ENCODE measurements around the gene PIEZO1.

DNA sequence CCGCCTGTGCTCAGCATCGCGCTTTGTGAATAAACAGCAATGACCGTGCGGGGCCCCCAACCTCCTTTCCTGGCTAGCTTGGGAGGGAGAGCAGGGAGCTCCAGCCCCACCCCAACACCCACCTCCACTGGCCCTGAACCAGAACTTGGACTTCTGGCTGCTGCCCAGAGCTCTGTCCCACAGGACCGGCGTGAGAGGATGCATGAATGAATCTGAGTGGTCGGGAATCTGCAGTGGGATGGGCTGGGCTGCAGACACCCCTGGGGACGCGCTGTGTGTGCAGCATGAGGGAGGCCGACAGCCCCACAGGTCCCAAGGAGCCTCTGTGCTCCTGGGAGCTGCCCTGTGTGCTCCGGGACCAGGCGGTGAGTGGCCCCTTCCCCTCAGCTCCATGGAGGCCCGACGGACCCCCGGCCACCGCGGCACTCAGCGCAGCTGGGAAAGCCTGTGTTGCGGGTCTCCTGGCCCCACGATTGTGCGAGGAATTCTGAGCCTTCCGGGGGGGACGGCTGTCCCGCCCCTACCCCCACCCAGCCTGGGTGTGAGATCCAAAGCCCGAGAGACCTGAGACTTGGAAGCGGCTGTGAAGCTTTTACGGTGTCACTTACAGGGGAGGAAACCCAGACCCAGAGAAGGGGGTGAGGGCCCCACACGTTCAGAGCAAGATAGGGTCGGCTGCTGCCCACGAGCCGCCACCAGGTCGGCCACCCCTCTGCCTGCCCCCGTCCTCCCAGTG is 5.4 kb downstream of the PIEZO1 start:
- TF ChIP-seq EZH2 (IDR thresholded peaks at IDR 0.05; ENCODE audit: low read depth, unreplicated experiment) (no peak), JUNB (IDR thresholded peaks at IDR 0.05; ENCODE audit: unreplicated experiment) (no peak), ZNF114 (CRISPR knock-in tag; IDR thresholded peaks at IDR 0.05) (no peak), STAT1 (IDR thresholded peaks at IDR 0.05; ENCODE audit: unreplicated experiment) (no peak), EZH2phosphoT487 (IDR thresholded peaks at IDR 0.05; ENCODE audit: unreplicated experiment) (no peak), POLR2AphosphoS5 (IDR thresholded peaks at IDR 0.05; ENCODE audit: low read depth) (no peak), REST (IDR thresholded peaks at IDR 0.05; ENCODE audit: unreplicated experiment) (no peak), ETS1 (IDR thresholded peaks at IDR 0.05) (no peak), NANOG (IDR thresholded peaks at IDR 0.05; ENCODE audit: borderline replicate concordance) (no peak), CREB1 (CRISPR knock-in tag; IDR thresholded peaks at IDR 0.05; ENCODE audit: low read depth) (no peak), ZNF331 (CRISPR knock-in tag; IDR thresholded peaks at IDR 0.05; ENCODE audit: low read depth) (no peak)
- TF ChIP-seq, protein P1, sequence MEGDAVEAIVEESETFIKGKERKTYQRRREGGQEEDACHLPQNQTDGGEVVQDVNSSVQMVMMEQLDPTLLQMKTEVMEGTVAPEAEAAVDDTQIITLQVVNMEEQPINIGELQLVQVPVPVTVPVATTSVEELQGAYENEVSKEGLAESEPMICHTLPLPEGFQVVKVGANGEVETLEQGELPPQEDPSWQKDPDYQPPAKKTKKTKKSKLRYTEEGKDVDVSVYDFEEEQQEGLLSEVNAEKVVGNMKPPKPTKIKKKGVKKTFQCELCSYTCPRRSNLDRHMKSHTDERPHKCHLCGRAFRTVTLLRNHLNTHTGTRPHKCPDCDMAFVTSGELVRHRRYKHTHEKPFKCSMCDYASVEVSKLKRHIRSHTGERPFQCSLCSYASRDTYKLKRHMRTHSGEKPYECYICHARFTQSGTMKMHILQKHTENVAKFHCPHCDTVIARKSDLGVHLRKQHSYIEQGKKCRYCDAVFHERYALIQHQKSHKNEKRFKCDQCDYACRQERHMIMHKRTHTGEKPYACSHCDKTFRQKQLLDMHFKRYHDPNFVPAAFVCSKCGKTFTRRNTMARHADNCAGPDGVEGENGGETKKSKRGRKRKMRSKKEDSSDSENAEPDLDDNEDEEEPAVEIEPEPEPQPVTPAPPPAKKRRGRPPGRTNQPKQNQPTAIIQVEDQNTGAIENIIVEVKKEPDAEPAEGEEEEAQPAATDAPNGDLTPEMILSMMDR (conservative IDR thresholded peaks at IDR 0.05; ENCODE audit: low read depth in 2 of 2) = no peak
- TF ChIP-seq, protein P2, sequence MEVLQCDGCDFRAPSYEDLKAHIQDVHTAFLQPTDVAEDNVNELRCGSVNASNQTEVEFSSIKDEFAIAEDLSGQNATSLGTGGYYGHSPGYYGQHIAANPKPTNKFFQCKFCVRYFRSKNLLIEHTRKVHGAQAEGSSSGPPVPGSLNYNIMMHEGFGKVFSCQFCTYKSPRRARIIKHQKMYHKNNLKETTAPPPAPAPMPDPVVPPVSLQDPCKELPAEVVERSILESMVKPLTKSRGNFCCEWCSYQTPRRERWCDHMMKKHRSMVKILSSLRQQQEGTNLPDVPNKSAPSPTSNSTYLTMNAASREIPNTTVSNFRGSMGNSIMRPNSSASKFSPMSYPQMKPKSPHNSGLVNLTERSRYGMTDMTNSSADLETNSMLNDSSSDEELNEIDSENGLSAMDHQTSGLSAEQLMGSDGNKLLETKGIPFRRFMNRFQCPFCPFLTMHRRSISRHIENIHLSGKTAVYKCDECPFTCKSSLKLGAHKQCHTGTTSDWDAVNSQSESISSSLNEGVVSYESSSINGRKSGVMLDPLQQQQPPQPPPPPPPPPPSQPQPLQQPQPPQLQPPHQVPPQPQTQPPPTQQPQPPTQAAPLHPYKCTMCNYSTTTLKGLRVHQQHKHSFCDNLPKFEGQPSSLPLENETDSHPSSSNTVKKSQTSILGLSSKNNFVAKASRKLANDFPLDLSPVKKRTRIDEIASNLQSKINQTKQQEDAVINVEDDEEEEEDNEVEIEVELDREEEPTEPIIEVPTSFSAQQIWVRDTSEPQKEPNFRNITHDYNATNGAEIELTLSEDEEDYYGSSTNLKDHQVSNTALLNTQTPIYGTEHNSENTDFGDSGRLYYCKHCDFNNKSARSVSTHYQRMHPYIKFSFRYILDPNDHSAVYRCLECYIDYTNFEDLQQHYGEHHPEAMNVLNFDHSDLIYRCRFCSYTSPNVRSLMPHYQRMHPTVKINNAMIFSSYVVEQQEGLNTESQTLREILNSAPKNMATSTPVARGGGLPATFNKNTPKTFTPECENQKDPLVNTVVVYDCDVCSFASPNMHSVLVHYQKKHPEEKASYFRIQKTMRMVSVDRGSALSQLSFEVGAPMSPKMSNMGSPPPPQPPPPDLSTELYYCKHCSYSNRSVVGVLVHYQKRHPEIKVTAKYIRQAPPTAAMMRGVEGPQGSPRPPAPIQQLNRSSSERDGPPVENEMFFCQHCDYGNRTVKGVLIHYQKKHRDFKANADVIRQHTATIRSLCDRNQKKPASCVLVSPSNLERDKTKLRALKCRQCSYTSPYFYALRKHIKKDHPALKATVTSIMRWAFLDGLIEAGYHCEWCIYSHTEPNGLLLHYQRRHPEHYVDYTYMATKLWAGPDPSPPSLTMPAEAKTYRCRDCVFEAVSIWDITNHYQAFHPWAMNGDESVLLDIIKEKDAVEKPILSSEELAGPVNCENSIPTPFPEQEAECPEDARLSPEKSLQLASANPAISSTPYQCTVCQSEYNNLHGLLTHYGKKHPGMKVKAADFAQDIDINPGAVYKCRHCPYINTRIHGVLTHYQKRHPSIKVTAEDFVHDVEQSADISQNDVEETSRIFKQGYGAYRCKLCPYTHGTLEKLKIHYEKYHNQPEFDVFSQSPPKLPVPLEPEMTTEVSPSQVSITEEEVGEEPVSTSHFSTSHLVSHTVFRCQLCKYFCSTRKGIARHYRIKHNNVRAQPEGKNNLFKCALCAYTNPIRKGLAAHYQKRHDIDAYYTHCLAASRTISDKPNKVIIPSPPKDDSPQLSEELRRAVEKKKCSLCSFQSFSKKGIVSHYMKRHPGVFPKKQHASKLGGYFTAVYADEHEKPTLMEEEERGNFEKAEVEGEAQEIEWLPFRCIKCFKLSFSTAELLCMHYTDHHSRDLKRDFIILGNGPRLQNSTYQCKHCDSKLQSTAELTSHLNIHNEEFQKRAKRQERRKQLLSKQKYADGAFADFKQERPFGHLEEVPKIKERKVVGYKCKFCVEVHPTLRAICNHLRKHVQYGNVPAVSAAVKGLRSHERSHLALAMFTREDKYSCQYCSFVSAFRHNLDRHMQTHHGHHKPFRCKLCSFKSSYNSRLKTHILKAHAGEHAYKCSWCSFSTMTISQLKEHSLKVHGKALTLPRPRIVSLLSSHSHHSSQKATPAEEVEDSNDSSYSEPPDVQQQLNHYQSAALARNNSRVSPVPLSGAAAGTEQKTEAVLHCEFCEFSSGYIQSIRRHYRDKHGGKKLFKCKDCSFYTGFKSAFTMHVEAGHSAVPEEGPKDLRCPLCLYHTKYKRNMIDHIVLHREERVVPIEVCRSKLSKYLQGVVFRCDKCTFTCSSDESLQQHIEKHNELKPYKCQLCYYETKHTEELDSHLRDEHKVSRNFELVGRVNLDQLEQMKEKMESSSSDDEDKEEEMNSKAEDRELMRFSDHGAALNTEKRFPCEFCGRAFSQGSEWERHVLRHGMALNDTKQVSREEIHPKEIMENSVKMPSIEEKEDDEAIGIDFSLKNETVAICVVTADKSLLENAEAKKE (CRISPR knock-in tag; IDR thresholded peaks at IDR 0.05) = no peak

Data from GM23338 (cell line).